A549 (cell line): Measurements from ENCODE around the gene GPR155. TPM values are rescaled to one million over a fixed set of nuclear protein-coding genes. Genes with fewer than 3 reads are reported as not detected.

Experiments
- ATAC-seq, 2 experiments: fragments of 200-7000 bp in 1 of 2; fragments of >200 bp in 1 of 2; cut with Nextera tagmentation in 1 of 2; cut with Tn5 transposase in 1 of 2; 3 replicates each; pipeline versions ENCODE4 v1.8.0 to v1.9.1; 2018 to 2020; ENCODE audit warnings: mild to moderate bottlenecking in 1 of 2, moderate library complexity in 1 of 2
- CTCF ChIA-PET: fragments of 300-600 bp; sonication (Branson Sonifier 250); formaldehyde crosslinking; extraction: SDS; loops from one replicate; lab custom pipeline; 2021; ENCODE audit warnings: antibody characterized with exemption, inconsistent platforms; lab: Yijun Ruan, JAX
- POLR2A ChIA-PET: fragments of 350-600 bp; formaldehyde crosslinking; extraction: SDS; loops from one replicate; lab custom pipeline; 2021; ENCODE audit warnings: antibody characterized with exemption, inconsistent platforms; lab: Yijun Ruan, JAX
- DNase-seq, 2 experiments: peaks; one replicate each; pipeline versions ENCODE4 v3.0.0 to v3.0.0-alpha.2; 2011 to 2016; ENCODE audit warnings: low read depth in 1 of 2, low spot score in 1 of 2
- FAIRE-seq: peaks from 2 replicates; lab custom pipeline; 2011; peaks lifted over from hg19 to GRCh38; lab: Jason Lieb, UNC
- H3K27ac ChIP-seq, 2 experiments: fragments of >200 bp; sonication (Bioruptor Twin); formaldehyde crosslinking; 3 replicates each; pipeline ENCODE4 v1.5.1; 2016 to 2017
- H3K4me1 ChIP-seq: fragments of >200 bp; sonication (Bioruptor Twin); formaldehyde crosslinking; 3 replicates; pipeline ENCODE4 v1.6.1; 2016
- H3K4me2 ChIP-seq: fragments of >200 bp; sonication (Bioruptor Twin); formaldehyde crosslinking; 3 replicates; pipeline ENCODE4 v1.6.1; 2016
- H3K4me3 ChIP-seq: fragments of >200 bp; sonication (Bioruptor Twin); formaldehyde crosslinking; 3 replicates; pipeline ENCODE4 v1.5.1; 2016
- H3K9me3 ChIP-seq: fragments of >200 bp; sonication (Bioruptor Twin); formaldehyde crosslinking; 3 replicates; pipeline ENCODE4 v1.6.1; 2016
- CEBPB ChIP-seq, 2 experiments: fragments of >200 bp in 1 of 2; sonication (Bioruptor Twin) in 1 of 2; formaldehyde crosslinking in 1 of 2; IDR thresholded peaks; 2 replicates each; pipeline ENCODE4 v1.6.1; 2012 to 2016
- CHD4 ChIP-seq: fragments of 200-600 bp; sonication (generic); IDR thresholded peaks from 2 replicates; pipeline ENCODE4 v1.6.1; 2016; ENCODE audit warnings: antibody characterized with exemption, mild to moderate bottlenecking, borderline replicate concordance
- EHF ChIP-seq: fragments of 250-450 bp; sonication (Bioruptor Pico); IDR thresholded peaks from 2 replicates; pipeline ENCODE4 v1.5.0; 2020; ENCODE audit warnings: mild to moderate bottlenecking
- ESRRA ChIP-seq: fragments of 150-350 bp; IDR thresholded peaks from 2 replicates; pipeline ENCODE4 v1.6.1; 2014; ENCODE audit warnings: mild to moderate bottlenecking, low read length, borderline replicate concordance
- FOSB ChIP-seq: fragments of 250-450 bp; sonication (Bioruptor Pico); IDR thresholded peaks from 2 replicates; pipeline ENCODE4 v1.5.0; 2020; ENCODE audit warnings: mild to moderate bottlenecking, moderate library complexity
- FOXS1 ChIP-seq: fragments of 250-450 bp; sonication (Bioruptor Pico); IDR thresholded peaks from 2 replicates; pipeline ENCODE4 v1.5.0; 2020; ENCODE audit warnings: mild to moderate bottlenecking, moderate library complexity
- GATA3 ChIP-seq: IDR thresholded peaks from 2 replicates; pipeline ENCODE4 v1.6.1; 2012; ENCODE audit warnings: borderline replicate concordance
- HOXB13 ChIP-seq: fragments of 250-450 bp; sonication (Bioruptor Pico); IDR thresholded peaks from 2 replicates; pipeline ENCODE4 v1.5.0; 2020; ENCODE audit warnings: low read depth, mild to moderate bottlenecking, moderate library complexity
- HOXB5 ChIP-seq: fragments of 250-450 bp; sonication (Bioruptor Pico); IDR thresholded peaks from 2 replicates; pipeline ENCODE4 v1.5.0; 2020; ENCODE audit warnings: mild to moderate bottlenecking, moderate library complexity
- JUN ChIP-seq, 2 experiments: fragments of >200 bp; sonication (Bioruptor Twin); formaldehyde crosslinking; IDR thresholded peaks; 2 replicates in 1 of 2; 3 replicates in 1 of 2; pipeline ENCODE4 v1.6.1; 2016 to 2017
- JUNB ChIP-seq: fragments of >200 bp; sonication (Bioruptor Twin); formaldehyde crosslinking; IDR thresholded peaks from 2 replicates; pipeline ENCODE4 v1.6.1; 2016
- MAFK ChIP-seq: fragments of 450-650 bp; IDR thresholded peaks from 2 replicates; pipeline ENCODE4 v1.6.1; 2014; ENCODE audit not compliant: partially characterized antibody
- NPAS2 ChIP-seq: fragments of 250-450 bp; sonication (Bioruptor Pico); IDR thresholded peaks from 2 replicates; pipeline ENCODE4 v1.8.0; 2022; ENCODE audit warnings: mild to moderate bottlenecking, moderate library complexity, borderline replicate concordance
- PHF8 ChIP-seq: fragments of 200-600 bp; sonication (generic); IDR thresholded peaks from 2 replicates; pipeline ENCODE4 v1.6.1; 2016; ENCODE audit warnings: low read depth, mild to moderate bottlenecking, antibody characterized with exemption, moderate library complexity, borderline replicate concordance
- RCOR1 ChIP-seq: fragments of 150-350 bp; IDR thresholded peaks from 2 replicates; pipeline ENCODE4 v1.6.1; 2014; ENCODE audit warnings: antibody characterized with exemption, low read length, low read depth
- ZFP36 ChIP-seq: fragments of 450-650 bp; IDR thresholded peaks from 2 replicates; pipeline ENCODE4 v1.6.1; 2014; ENCODE audit warnings: borderline replicate concordance; ENCODE audit not compliant: partially characterized antibody
- ZNF302 ChIP-seq: fragments of 250-450 bp; sonication (Bioruptor Pico); IDR thresholded peaks from 2 replicates; pipeline ENCODE4 v1.9.0; 2021; ENCODE audit warnings: inconsistent platforms, mild to moderate bottlenecking, moderate library complexity
- ZSCAN20 ChIP-seq: fragments of 250-450 bp; sonication (Bioruptor Pico); IDR thresholded peaks from 2 replicates; pipeline ENCODE4 v1.8.0; 2022; ENCODE audit warnings: mild to moderate bottlenecking, moderate library complexity
- WGBS: methylation state at CpG from one replicate; pipeline ENCODE4 v1.1.6; 2017; ENCODE audit errors: missing lambda C conversion rate; 5-methylcytosine and 5-hydroxymethylcytosine counted together
- polyA plus RNA-seq, 4 experiments: library from polyadenylated mRNA; depleted of rRNA in 3 of 4; stranded (reverse); fragments of >200 nt; fragmentation: RNase III in 1 of 4; extraction: RNeasy Plus Mini Kit Qiagen cat#74134 plus additional on column Dnase treatment in 1 of 4; gene quantifications; 2 replicates in 3 of 4; 3 replicates in 1 of 4; pipeline ENCODE4 v1.2.3, GENCODE V29; 2011 to 2017
- TF ChIP-seq, protein P1 (sequence below): fragments of >200 bp; sonication (Bioruptor Twin); formaldehyde crosslinking; IDR thresholded peaks from 3 replicates; pipeline ENCODE4 v1.6.1; 2016
- TF ChIP-seq, protein P2 (sequence below): fragments of >200 bp; sonication (Bioruptor Twin); formaldehyde crosslinking; IDR thresholded peaks from 3 replicates; pipeline ENCODE4 v1.5.1; 2016

GPR155 gene
- polyA plus RNA-seq, 2 of the 4 experiments (the other 2 are of a cell fraction): 0.49 to 1.7 TPM

DNA sequence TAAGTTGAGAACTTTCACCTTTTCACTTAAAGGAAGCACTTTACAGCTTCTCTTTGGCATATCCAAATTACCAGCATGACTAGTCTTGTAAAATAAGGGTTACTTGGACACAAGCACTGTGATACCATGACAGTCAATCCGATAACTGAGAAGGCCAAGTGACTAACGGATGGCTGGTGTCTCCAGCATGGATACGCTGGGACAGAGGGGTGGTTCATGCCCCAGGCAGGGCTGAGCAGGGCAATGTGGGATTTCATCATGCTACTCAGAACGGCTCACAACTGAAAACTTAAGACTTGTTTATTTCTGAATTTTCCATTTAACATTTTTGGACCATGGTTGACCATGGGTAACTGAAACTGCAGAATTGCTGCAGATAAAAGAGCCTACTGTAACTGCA lies 43.1 kb upstream of the GPR155 start (continued):
- TF ChIP-seq EHF (CRISPR knock-in tag) (no peak), ZNF302 (no peak), MAFK (no peak)

DNA sequence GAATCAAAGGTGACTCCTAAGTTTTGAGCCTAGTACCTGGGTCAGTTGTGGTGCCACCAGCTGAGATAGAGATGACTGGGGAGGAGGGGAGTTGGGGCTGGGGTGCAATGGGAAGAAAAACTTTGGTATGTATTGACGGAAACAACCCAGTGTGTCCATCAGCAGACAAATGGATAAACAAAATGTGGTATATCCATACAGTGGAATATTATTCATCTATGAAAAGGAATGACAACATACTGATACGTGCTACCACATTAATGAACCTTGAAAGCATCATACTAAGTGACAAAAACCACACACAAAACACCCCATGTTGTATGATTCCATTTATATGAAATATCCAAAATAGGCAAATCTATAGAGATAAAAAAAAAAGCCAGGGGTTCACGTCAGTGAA lies 41.1 kb upstream of the GPR155 start:
- TF ChIP-seq GATA3: no peak
- TF ChIP-seq, protein P1, sequence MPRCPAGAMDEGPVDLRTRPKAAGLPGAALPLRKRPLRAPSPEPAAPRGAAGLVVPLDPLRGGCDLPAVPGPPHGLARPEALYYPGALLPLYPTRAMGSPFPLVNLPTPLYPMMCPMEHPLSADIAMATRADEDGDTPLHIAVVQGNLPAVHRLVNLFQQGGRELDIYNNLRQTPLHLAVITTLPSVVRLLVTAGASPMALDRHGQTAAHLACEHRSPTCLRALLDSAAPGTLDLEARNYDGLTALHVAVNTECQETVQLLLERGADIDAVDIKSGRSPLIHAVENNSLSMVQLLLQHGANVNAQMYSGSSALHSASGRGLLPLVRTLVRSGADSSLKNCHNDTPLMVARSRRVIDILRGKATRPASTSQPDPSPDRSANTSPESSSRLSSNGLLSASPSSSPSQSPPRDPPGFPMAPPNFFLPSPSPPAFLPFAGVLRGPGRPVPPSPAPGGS: no peak
- TF ChIP-seq FOSB (CRISPR knock-in tag): no peak
- TF ChIP-seq PHF8: no peak
- TF ChIP-seq JUNB: no peak
- no peak for TF ChIP-seq ZSCAN20 (CRISPR knock-in tag)
- no peak for TF ChIP-seq ZFP36
- TF ChIP-seq HOXB5 (CRISPR knock-in tag): no peak
- TF ChIP-seq CHD4: no peak
- TF ChIP-seq ESRRA: no peak
- TF ChIP-seq NPAS2: no peak
- FAIRE-seq (no peak), DNase-seq (no peak), ATAC-seq (no peak)
- H3K4me1 ChIP-seq: peaks cover 7% of the 10 kb centered on the region; the same call in 2 of the 3 replicates
- no peak overlapping the region for H3K27ac ChIP-seq
- ChIA-PET POLR2A (no interaction called here), CTCF (interaction anchor here (0.6 to 2.0 kb wide), 3 partner anchors 11 to 65 kb away, joined by 3 to 6 read pairs (median 4); no protein-coding TSS in a partner anchor)
- peaks cover 7% of the 10 kb centered on the region for H3K9me3 ChIP-seq
- WGBS: 39% methylated on average over 3 of the region's 3 CpGs
- no peak overlapping the region for H3K4me2 ChIP-seq
- no peak overlapping the region for H3K4me3 ChIP-seq

DNA sequence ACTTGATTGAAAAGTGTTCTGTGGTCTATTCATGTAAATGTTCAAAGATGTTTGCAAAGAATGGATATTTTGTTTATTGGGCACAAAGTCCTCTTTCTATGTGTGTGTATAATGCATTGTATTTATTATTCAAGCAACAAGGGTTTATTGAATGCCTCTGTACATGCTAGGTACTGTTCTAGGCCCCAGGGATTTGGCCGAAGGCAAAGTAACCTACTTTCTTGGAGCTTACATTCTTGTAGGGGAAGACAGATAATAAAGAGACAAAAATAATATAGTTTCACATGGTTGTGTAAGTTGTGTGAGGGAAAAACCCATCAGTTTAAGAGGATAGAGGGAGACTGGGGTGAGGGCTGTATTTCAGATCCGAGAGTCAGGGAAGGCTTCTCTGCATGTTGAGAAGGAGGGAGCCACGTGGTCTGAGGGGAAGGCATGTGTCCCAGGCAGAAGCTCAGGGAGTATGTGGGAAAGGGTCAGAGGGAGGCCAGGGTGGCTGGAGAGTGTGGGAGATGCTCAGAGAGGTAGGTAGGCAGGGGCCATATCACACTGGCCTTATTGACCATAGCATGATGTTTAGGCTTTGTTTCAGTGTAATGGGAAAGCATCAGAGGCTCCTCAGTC lies 40.4 kb upstream of the GPR155 start:
- TF ChIP-seq MAFK (no peak), CEBPB (IDR thresholded peaks at IDR 0.05) (no peak), HOXB13 (no peak), FOXS1 (CRISPR knock-in tag) (no peak), RCOR1 (no peak), JUN (IDR thresholded peaks at IDR 0.05) (no peak), CHD4 (no peak), ZFP36 (no peak)
- TF ChIP-seq, protein P2, sequence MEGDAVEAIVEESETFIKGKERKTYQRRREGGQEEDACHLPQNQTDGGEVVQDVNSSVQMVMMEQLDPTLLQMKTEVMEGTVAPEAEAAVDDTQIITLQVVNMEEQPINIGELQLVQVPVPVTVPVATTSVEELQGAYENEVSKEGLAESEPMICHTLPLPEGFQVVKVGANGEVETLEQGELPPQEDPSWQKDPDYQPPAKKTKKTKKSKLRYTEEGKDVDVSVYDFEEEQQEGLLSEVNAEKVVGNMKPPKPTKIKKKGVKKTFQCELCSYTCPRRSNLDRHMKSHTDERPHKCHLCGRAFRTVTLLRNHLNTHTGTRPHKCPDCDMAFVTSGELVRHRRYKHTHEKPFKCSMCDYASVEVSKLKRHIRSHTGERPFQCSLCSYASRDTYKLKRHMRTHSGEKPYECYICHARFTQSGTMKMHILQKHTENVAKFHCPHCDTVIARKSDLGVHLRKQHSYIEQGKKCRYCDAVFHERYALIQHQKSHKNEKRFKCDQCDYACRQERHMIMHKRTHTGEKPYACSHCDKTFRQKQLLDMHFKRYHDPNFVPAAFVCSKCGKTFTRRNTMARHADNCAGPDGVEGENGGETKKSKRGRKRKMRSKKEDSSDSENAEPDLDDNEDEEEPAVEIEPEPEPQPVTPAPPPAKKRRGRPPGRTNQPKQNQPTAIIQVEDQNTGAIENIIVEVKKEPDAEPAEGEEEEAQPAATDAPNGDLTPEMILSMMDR: no peak
- TF ChIP-seq, all 56 proteins: peak for 0
- no peak for FAIRE-seq
- H3K27ac ChIP-seq: no peak overlapping the region
- CTCF ChIA-PET: interaction anchor here (0.9 to 2.0 kb wide), 3 partner anchors 8 to 65 kb away, joined by 3 to 6 read pairs (median 4); no protein-coding TSS in a partner anchor
- H3K4me1 ChIP-seq: peaks cover 6% of the 10 kb centered on the region; the same call in 2 of the 3 replicates
- POLR2A ChIA-PET: no interaction called here
- H3K4me3 ChIP-seq: no peak overlapping the region
- no peak for ATAC-seq
- DNase-seq: no peak
- H3K4me2 ChIP-seq: no peak overlapping the region
- 51% methylated on average over 3 of the region's 3 CpGs for WGBS
- peaks cover 7% of the 10 kb centered on the region for H3K9me3 ChIP-seq
